ENCODE measurements around the gene PLCD3.

Gene PLCD3

GRCh38 chr17:45117334-45117733 lies 15.0 kb downstream of the PLCD3 start:
- no peak for DNase-seq (ENCODE audit: low read depth)

GRCh38 chr17:45116434-45117016 lies 15.8 kb downstream of the PLCD3 start:
- DNase-seq (ENCODE audit: low read depth): no peak

GRCh38 chr17:45115871-45116270 lies 16.4 kb downstream of the PLCD3 start:
- no peak for DNase-seq (ENCODE audit: low read depth)

- no peak for DNase-seq (ENCODE audit: low read depth)
Measured at GRCh38 chr17:45115015-45115625, 17.2 kb downstream of the PLCD3 start.

GRCh38 chr17:45114117-45114932 lies 18.0 kb downstream of the PLCD3 start:
- no peak for DNase-seq (ENCODE audit: low read depth)

GRCh38 chr17:45113424-45113754 lies 18.9 kb downstream of the PLCD3 start:
- DNase-seq (ENCODE audit: low read depth): no peak

GRCh38 chr17:45112559-45113423 lies 19.5 kb downstream of the PLCD3 start:
- DNase-seq (ENCODE audit: low read depth): no peak

- no peak for DNase-seq (ENCODE audit: low read depth)
Measured at GRCh38 chr17:45111850-45112249, 20.5 kb downstream of the PLCD3 start.

- no peak for DNase-seq (ENCODE audit: low read depth)
Measured at GRCh38 chr17:45110676-45111611, 21.4 kb downstream of the PLCD3 start.

- no peak for DNase-seq (ENCODE audit: low read depth)
Measured at GRCh38 chr17:45108595-45109521, 23.5 kb downstream of the PLCD3 start.

GRCh38 chr17:45108051-45108450 lies 24.3 kb downstream of the PLCD3 start:
- no peak for DNase-seq (ENCODE audit: low read depth)

- no peak for DNase-seq (ENCODE audit: low read depth)
Measured at GRCh38 chr17:45107293-45108010, 24.9 kb downstream of the PLCD3 start.

- DNase-seq (ENCODE audit: low read depth): no peak
Measured at GRCh38 chr17:45106582-45106981, 25.7 kb downstream of the PLCD3 start.

GRCh38 chr17:45106096-45106495 lies 26.2 kb downstream of the PLCD3 start:
- no peak for DNase-seq (ENCODE audit: low read depth)

- no peak for DNase-seq (ENCODE audit: low read depth)
Measured at GRCh38 chr17:45104907-45105624, 27.2 kb downstream of the PLCD3 start.

GRCh38 chr17:45104497-45104896 lies 27.8 kb downstream of the PLCD3 start:
- no peak for DNase-seq (ENCODE audit: low read depth)

- DNase-seq (ENCODE audit: low read depth): no peak
Measured at GRCh38 chr17:45104029-45104428, 28.3 kb downstream of the PLCD3 start.

GRCh38 chr17:45103269-45103795 lies 29.0 kb downstream of the PLCD3 start:
- DNase-seq (ENCODE audit: low read depth): no peak

GRCh38 chr17:45102856-45103255 lies 29.5 kb downstream of the PLCD3 start:
- DNase-seq (ENCODE audit: low read depth): no peak

Measured in stimulated activated CD8-positive, alpha-beta memory T cell treated with anti-CD3 and anti-CD28 coated beads, Interleukin-12 subunit alpha, Interleukin-12 subunit beta, amount 100 ng/mL, for 1 hour (primary cell).